ENCODE data around the gene SNRPD3.
"Not testable (repeated sequence)": the region's sequence is repeated elsewhere in the genome, so short reads cannot be mapped to it uniquely, and the experiment has no call there.

The SNRPD3 gene

GRCh38 chr22:24594569-24595120 lies 38.8 kb downstream of the SNRPD3 start:
- Histone ChIP-seq H3K9ac (no peak overlapping the region), H3K36me3 (ENCODE audit: insufficient read depth) (no peaks in the 10 kb centered on the region), H3K4me1 (ENCODE audit: low read depth, poor library complexity, severe bottlenecking) (peaks cover 21% of the 10 kb centered on the region)

GRCh38 chr22:24595228-24595627 lies 39.4 kb downstream of the SNRPD3 start:
- H3K79me2 ChIP-seq (ENCODE audit: insufficient read depth, low read depth): no peaks in the 10 kb centered on the region
- H4K20me1 ChIP-seq (ENCODE audit: insufficient read depth): no peaks in the 10 kb centered on the region
- H3K27me3 ChIP-seq (ENCODE audit: insufficient read depth, low read depth): no peaks in the 10 kb centered on the region
- H3K4me3 ChIP-seq (IDR thresholded peaks at IDR 0.05; ENCODE audit: insufficient read depth, low read depth, low read length): no peak overlapping the region
- H3K4me2 ChIP-seq: no peak overlapping the region
- no peak overlapping the region for H3K27ac ChIP-seq
- no peaks in the 10 kb centered on the region for H3K36me3 ChIP-seq (ENCODE audit: insufficient read depth)
- H3K9ac ChIP-seq: no peak overlapping the region
- TF ChIP-seq CTCF (conservative IDR thresholded peaks at IDR 0.05; ENCODE audit: low read depth, low read length): no peak
- no peak overlapping the region for H2AFZ ChIP-seq (ENCODE audit: low read depth)
- H3K4me1 ChIP-seq (ENCODE audit: low read depth, poor library complexity, severe bottlenecking): peaks cover 27% of the 10 kb centered on the region

More at GRCh38 chr22:24594569-24595120, 38.8 kb downstream of the SNRPD3 start:
- Histone ChIP-seq H4K20me1 (ENCODE audit: insufficient read depth) (no peaks in the 10 kb centered on the region), H3K79me2 (ENCODE audit: insufficient read depth, low read depth) (no peaks in the 10 kb centered on the region), H3K27ac (no peak overlapping the region), H3K4me3 (IDR thresholded peaks at IDR 0.05; ENCODE audit: insufficient read depth, low read depth, low read length) (no peak overlapping the region), H3K4me2 (no peak overlapping the region), H2AFZ (ENCODE audit: low read depth) (no peak overlapping the region), H3K27me3 (ENCODE audit: insufficient read depth, low read depth) (no peaks in the 10 kb centered on the region)
- no peak for TF ChIP-seq CTCF (conservative IDR thresholded peaks at IDR 0.05; ENCODE audit: low read depth, low read length)

- TF ChIP-seq CTCF (conservative IDR thresholded peaks at IDR 0.05; ENCODE audit: low read depth, low read length): no peak
- Histone ChIP-seq H2AFZ (ENCODE audit: low read depth) (no peak overlapping the region), H3K27me3 (ENCODE audit: insufficient read depth, low read depth) (no peaks in the 10 kb centered on the region), H4K20me1 (ENCODE audit: insufficient read depth) (no peaks in the 10 kb centered on the region), H3K4me3 (IDR thresholded peaks at IDR 0.05; ENCODE audit: insufficient read depth, low read depth, low read length) (no peak overlapping the region), H3K4me1 (ENCODE audit: low read depth, poor library complexity, severe bottlenecking) (peaks cover 34% of the 10 kb centered on the region), H3K9ac (no peak overlapping the region), H3K4me2 (no peak overlapping the region), H3K27ac (no peak overlapping the region), H3K36me3 (ENCODE audit: insufficient read depth) (no peaks in the 10 kb centered on the region), H3K79me2 (ENCODE audit: insufficient read depth, low read depth) (no peaks in the 10 kb centered on the region)
These were observed 40.1 kb downstream of the SNRPD3 start for GRCh38 chr22:24595863-24596262.

GRCh38 chr22:24597076-24597475 lies 41.3 kb downstream of the SNRPD3 start:
- H3K27me3 ChIP-seq (ENCODE audit: insufficient read depth, low read depth); H3K4me3 ChIP-seq (IDR thresholded peaks at IDR 0.05; ENCODE audit: insufficient read depth, low read depth, low read length); H3K4me2 ChIP-seq; H4K20me1 ChIP-seq (ENCODE audit: insufficient read depth); H3K79me2 ChIP-seq (ENCODE audit: insufficient read depth, low read depth); H3K9ac ChIP-seq; H3K36me3 ChIP-seq (ENCODE audit: insufficient read depth); H3K27ac ChIP-seq; H2AFZ ChIP-seq (ENCODE audit: low read depth): not testable (repeated sequence)
- peaks cover 46% of the 10 kb centered on the region for H3K4me1 ChIP-seq (ENCODE audit: low read depth, poor library complexity, severe bottlenecking)

- no peaks in the 10 kb centered on the region for H3K36me3 ChIP-seq (ENCODE audit: insufficient read depth)
These were observed 43.7 kb downstream of the SNRPD3 start for GRCh38 chr22:24599514-24599913.

GRCh38 chr22:24599958-24600715 lies 44.3 kb downstream of the SNRPD3 start:
- not testable (repeated sequence) for H3K27ac ChIP-seq; H3K79me2 ChIP-seq (ENCODE audit: insufficient read depth, low read depth); H4K20me1 ChIP-seq (ENCODE audit: insufficient read depth); H2AFZ ChIP-seq (ENCODE audit: low read depth); H3K4me3 ChIP-seq (IDR thresholded peaks at IDR 0.05; ENCODE audit: insufficient read depth, low read depth, low read length); H3K36me3 ChIP-seq (ENCODE audit: insufficient read depth); H3K9ac ChIP-seq; H3K27me3 ChIP-seq (ENCODE audit: insufficient read depth, low read depth)
- H3K4me1 ChIP-seq (ENCODE audit: low read depth, poor library complexity, severe bottlenecking): peaks cover 54% of the 10 kb centered on the region
- H3K4me2 ChIP-seq: peak overlapping the region; percentile 45; the same call in 1 of the 2 replicates

More at GRCh38 chr22:24599514-24599913, 43.7 kb downstream of the SNRPD3 start:
- Histone ChIP-seq H3K27ac (no peak overlapping the region), H4K20me1 (ENCODE audit: insufficient read depth) (no peaks in the 10 kb centered on the region), H3K27me3 (ENCODE audit: insufficient read depth, low read depth) (no peaks in the 10 kb centered on the region), H3K79me2 (ENCODE audit: insufficient read depth, low read depth) (no peaks in the 10 kb centered on the region), H3K4me3 (IDR thresholded peaks at IDR 0.05; ENCODE audit: insufficient read depth, low read depth, low read length) (no peak overlapping the region), H2AFZ (ENCODE audit: low read depth) (no peak overlapping the region), H3K9ac (no peak overlapping the region), H3K4me1 (ENCODE audit: low read depth, poor library complexity, severe bottlenecking) (peaks cover 52% of the 10 kb centered on the region), H3K4me2 (no peak overlapping the region)
- TF ChIP-seq CTCF (conservative IDR thresholded peaks at IDR 0.05; ENCODE audit: low read depth, low read length): no peak

Data from KMS-11 (cell line).